Neural cell (in vitro differentiated cells): Measurements from ENCODE around the gene IFRD1. TPM values are rescaled to one million over a fixed set of nuclear protein-coding genes. Genes with fewer than 3 reads are reported as not detected.

Experiments used
- H2AFZ ChIP-seq: fragments of 200-600, 300-800 bp; sonication (generic), shearing (Covaris generic); 2 replicates; pipeline ENCODE4 v1.6.0; 2014; ENCODE audit warnings: low read depth, mild to moderate bottlenecking, antibody characterized with exemption, low read length, moderate library complexity
- H3F3A ChIP-seq: fragments of 200-600 bp; shearing (Covaris generic); 2 replicates; pipeline ENCODE4 v1.6.1; 2016; ENCODE audit warnings: mild to moderate bottlenecking, moderate library complexity, mixed read lengths, antibody characterized with exemption, low read length; ENCODE audit not compliant: insufficient read depth, poor library complexity, severe bottlenecking
- H3K27ac ChIP-seq: fragments of 200-600, 300-800 bp; sonication (generic), shearing (Covaris generic); 2 replicates; pipeline ENCODE4 v1.5.1; 2014; ENCODE audit warnings: mild to moderate bottlenecking, low read length, moderate library complexity
- H3K27me3 ChIP-seq: fragments of 300-800, 200-600 bp; sonication (generic), shearing (Covaris generic); 2 replicates; pipeline ENCODE4 v1.6.0; 2014; ENCODE audit warnings: mild to moderate bottlenecking, low read depth, low read length, moderate library complexity; ENCODE audit not compliant: insufficient read depth
- H3K36me3 ChIP-seq: fragments of 300-800, 200-600 bp; sonication (generic), shearing (Covaris generic); 2 replicates; pipeline ENCODE4 v1.5.1; 2014; ENCODE audit warnings: mild to moderate bottlenecking, antibody characterized with exemption, low read length, moderate library complexity; ENCODE audit not compliant: insufficient read depth
- H3K4me2 ChIP-seq: fragments of 300-800, 200-600 bp; sonication (generic), shearing (Covaris generic); 2 replicates; pipeline ENCODE4 v1.6.0; 2014; ENCODE audit warnings: mild to moderate bottlenecking, low read length
- H3K4me3 ChIP-seq: fragments of 300-800, 200-600 bp; sonication (generic), shearing (Covaris generic); 2 replicates; pipeline ENCODE4 v1.5.1; 2014; ENCODE audit warnings: mild to moderate bottlenecking, low read length, moderate library complexity
- H3K79me2 ChIP-seq: fragments of 200-600 bp; shearing (Covaris generic); replicated peaks from 2 replicates; pipeline ENCODE4 v1.6.0; 2014; ENCODE audit warnings: mild to moderate bottlenecking, low read length, moderate library complexity; ENCODE audit not compliant: insufficient read depth
- H3K9ac ChIP-seq: fragments of 300-800, 200-600 bp; sonication (generic), shearing (Covaris generic); 2 replicates; pipeline ENCODE4 v1.6.1; 2016; ENCODE audit warnings: mild to moderate bottlenecking, low read length, mixed read lengths
- H3K9me2 ChIP-seq: fragments of 200-600 bp; shearing (Covaris generic); 2 replicates; pipeline ENCODE4 v1.6.1; 2016; ENCODE audit warnings: mild to moderate bottlenecking, low read length, mixed read lengths; ENCODE audit not compliant: insufficient read depth
- H3K9me3 ChIP-seq: fragments of 200-600, 300-800 bp; sonication (generic), shearing (Covaris generic); 2 replicates; pipeline ENCODE4 v1.6.1; 2016; ENCODE audit warnings: mild to moderate bottlenecking, mixed run types, low read length, moderate library complexity, mixed read lengths
- H4K20me1 ChIP-seq: fragments of 200-600 bp; shearing (Covaris generic); 2 replicates; pipeline ENCODE4 v1.6.1; 2016; ENCODE audit warnings: mild to moderate bottlenecking, mixed run types; ENCODE audit not compliant: insufficient read depth
- CTCF ChIP-seq: fragments of 450-650 bp; IDR thresholded peaks from 2 replicates; pipeline ENCODE4 v1.5.1; 2014; ENCODE audit warnings: antibody characterized with exemption, mild to moderate bottlenecking, moderate library complexity; ENCODE audit not compliant: poor library complexity, severe bottlenecking
- EP300 ChIP-seq: fragments of 450-650 bp; conservative IDR thresholded peaks from 2 replicates; pipeline ENCODE4 v1.6.1; 2014; ENCODE audit warnings: antibody characterized with exemption, mild to moderate bottlenecking, moderate library complexity; ENCODE audit not compliant: poor library complexity, severe bottlenecking
- EZH2 ChIP-seq: fragments of 200-600, 300-800 bp; shearing (Covaris generic), sonication (generic); IDR thresholded peaks from 2 replicates; pipeline ENCODE4 v1.6.1; 2014; ENCODE audit warnings: antibody characterized with exemption, low read length, borderline replicate concordance, mild to moderate bottlenecking; ENCODE audit not compliant: insufficient read depth, poor library complexity, severe bottlenecking
- MXI1 ChIP-seq: fragments of 450-650 bp; conservative IDR thresholded peaks from 2 replicates; pipeline ENCODE4 v1.6.1; 2014; ENCODE audit warnings: antibody characterized with exemption, mild to moderate bottlenecking; ENCODE audit not compliant: poor library complexity, severe bottlenecking
- POLR2AphosphoS5 ChIP-seq: IDR thresholded peaks from 2 replicates; pipeline ENCODE4 v1.6.1; 2012
- RAD21 ChIP-seq: fragments of 450-650 bp; conservative IDR thresholded peaks from 2 replicates; pipeline ENCODE4 v1.6.1; 2014; ENCODE audit warnings: antibody characterized with exemption, mild to moderate bottlenecking, moderate library complexity
- REST ChIP-seq: IDR thresholded peaks from 2 replicates; pipeline ENCODE4 v1.6.1; 2012; ENCODE audit warnings: borderline replicate concordance
- SMC3 ChIP-seq: fragments of 450-650 bp; conservative IDR thresholded peaks from 2 replicates; pipeline ENCODE4 v1.6.1; 2014; ENCODE audit warnings: antibody characterized with exemption, mild to moderate bottlenecking, moderate library complexity; ENCODE audit not compliant: poor library complexity
- TAF1 ChIP-seq: IDR thresholded peaks from 2 replicates; pipeline ENCODE4 v1.6.1; 2012; ENCODE audit warnings: low read depth
- polyA plus RNA-seq: library from polyadenylated mRNA; depleted of rRNA; stranded (reverse); fragments of >200 nt; gene quantifications from 2 replicates; pipeline ENCODE4 v1.2.3, GENCODE V29; 2014

The IFRD1 gene
- polyA plus RNA-seq, 1 donor from 2014 or later: 270 TPM

GRCh38 chr7:112447406-112447805 is 2.9 kb upstream of the IFRD1 start:
- no peak for TF ChIP-seq CTCF
- TF ChIP-seq POLR2AphosphoS5: no peak
- TF ChIP-seq RAD21: no peak
- TF ChIP-seq EZH2: no peak
- no peak for TF ChIP-seq MXI1
- no peak for TF ChIP-seq TAF1
- TF ChIP-seq EP300: no peak
- TF ChIP-seq REST: no peak
- TF ChIP-seq SMC3: no peak
- H3K9ac ChIP-seq: no peak overlapping the region
- no peaks in the 10 kb centered on the region for H3K27me3 ChIP-seq
- H4K20me1 ChIP-seq: no peaks in the 10 kb centered on the region
- H3K36me3 ChIP-seq: no peaks in the 10 kb centered on the region
- no peak overlapping the region for H2AFZ ChIP-seq
- no peak overlapping the region for H3K27ac ChIP-seq
- no peak overlapping the region for H3K4me3 ChIP-seq
- no peaks in the 10 kb centered on the region for H3K9me2 ChIP-seq
- H3K9me3 ChIP-seq: no peaks in the 10 kb centered on the region
- H3F3A ChIP-seq: no peaks in the 10 kb centered on the region
- H3K4me2 ChIP-seq: no peak overlapping the region
- peaks cover 12% of the 10 kb centered on the region for H3K79me2 ChIP-seq

- Histone ChIP-seq H3K9me2 (no peaks in the 10 kb centered on the region), H3K9ac (no peak overlapping the region), H4K20me1 (no peaks in the 10 kb centered on the region), H3K9me3 (no peaks in the 10 kb centered on the region), H3K4me2 (no peak overlapping the region), H3K27me3 (no peaks in the 10 kb centered on the region), H3F3A (no peaks in the 10 kb centered on the region), H2AFZ (no peak overlapping the region), H3K79me2 (peaks cover 22% of the 10 kb centered on the region), H3K36me3 (no peaks in the 10 kb centered on the region), H3K4me3 (no peak overlapping the region), H3K27ac (no peak overlapping the region)
- no peak for TF ChIP-seq MXI1
- no peak for TF ChIP-seq EP300
- no peak for TF ChIP-seq SMC3
These were observed 1.9 kb upstream of the IFRD1 start for GRCh38 chr7:112448381-112448780.

- no peaks in the 10 kb centered on the region for H3K9me3 ChIP-seq
- H3F3A ChIP-seq: no peaks in the 10 kb centered on the region
- H3K4me2 ChIP-seq: no peak overlapping the region
- TF ChIP-seq TAF1 (no peak), REST (no peak), EP300 (no peak), RAD21 (no peak), MXI1 (no peak), CTCF (no peak), SMC3 (no peak), EZH2 (no peak), POLR2AphosphoS5 (no peak)
- H3K9ac ChIP-seq: no peak overlapping the region
- no peak overlapping the region for H3K27ac ChIP-seq
- no peaks in the 10 kb centered on the region for H3K9me2 ChIP-seq
- H2AFZ ChIP-seq: no peak overlapping the region
- H3K27me3 ChIP-seq: no peaks in the 10 kb centered on the region
- peaks cover 27% of the 10 kb centered on the region for H3K79me2 ChIP-seq
- no peaks in the 10 kb centered on the region for H4K20me1 ChIP-seq
- H3K4me3 ChIP-seq: no peak overlapping the region
- H3K36me3 ChIP-seq: no peaks in the 10 kb centered on the region
These were observed 1.4 kb upstream of the IFRD1 start for GRCh38 chr7:112448891-112449290.
